ENCODE results near the gene DNAJC10.
"Not testable (repeated sequence)": the region's sequence is repeated elsewhere in the genome, so short reads cannot be mapped to it uniquely, and the experiment has no call there.

The DNAJC10 gene

DNA sequence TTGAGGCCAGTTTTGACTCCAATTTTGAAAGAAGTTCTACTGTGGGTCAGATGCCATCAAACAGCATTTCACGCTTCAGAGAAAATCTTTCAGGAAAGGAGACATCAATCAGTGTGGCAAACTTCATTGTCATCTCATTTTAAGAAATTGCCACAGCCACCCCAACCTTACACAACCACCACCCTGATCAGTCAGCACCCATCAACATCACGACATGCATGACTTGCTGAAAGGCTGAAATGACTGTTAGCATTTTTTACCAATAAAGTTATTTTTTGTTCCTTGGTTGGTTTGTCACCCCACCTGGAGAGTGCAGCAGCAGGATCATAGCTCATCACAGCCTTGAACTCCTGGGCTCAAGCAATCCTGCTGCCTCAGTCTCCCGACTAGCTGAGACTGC is 10.4 kb downstream of the DNAJC10 start:
- DNase-seq: no peak

DNA sequence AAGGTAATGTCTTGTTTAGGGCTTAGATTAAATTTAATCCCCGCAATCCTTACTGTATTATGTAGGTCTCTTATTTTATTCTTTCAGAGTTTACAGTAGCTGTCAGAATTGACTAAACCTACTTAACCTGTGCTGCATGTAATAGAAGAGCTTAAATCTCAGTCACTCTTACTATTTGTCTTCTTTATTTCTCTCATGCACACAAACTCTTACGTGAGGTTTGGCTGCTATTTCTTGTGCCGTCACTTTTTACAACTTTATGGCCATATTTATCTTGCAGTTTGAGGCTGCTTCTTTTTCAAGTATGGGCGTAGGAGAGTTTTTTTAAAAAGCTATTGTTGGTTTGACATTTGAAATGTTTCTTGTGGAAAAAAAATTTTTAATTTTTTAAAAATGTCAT is 12.0 kb downstream of the DNAJC10 start:
- no peak for DNase-seq

DNA sequence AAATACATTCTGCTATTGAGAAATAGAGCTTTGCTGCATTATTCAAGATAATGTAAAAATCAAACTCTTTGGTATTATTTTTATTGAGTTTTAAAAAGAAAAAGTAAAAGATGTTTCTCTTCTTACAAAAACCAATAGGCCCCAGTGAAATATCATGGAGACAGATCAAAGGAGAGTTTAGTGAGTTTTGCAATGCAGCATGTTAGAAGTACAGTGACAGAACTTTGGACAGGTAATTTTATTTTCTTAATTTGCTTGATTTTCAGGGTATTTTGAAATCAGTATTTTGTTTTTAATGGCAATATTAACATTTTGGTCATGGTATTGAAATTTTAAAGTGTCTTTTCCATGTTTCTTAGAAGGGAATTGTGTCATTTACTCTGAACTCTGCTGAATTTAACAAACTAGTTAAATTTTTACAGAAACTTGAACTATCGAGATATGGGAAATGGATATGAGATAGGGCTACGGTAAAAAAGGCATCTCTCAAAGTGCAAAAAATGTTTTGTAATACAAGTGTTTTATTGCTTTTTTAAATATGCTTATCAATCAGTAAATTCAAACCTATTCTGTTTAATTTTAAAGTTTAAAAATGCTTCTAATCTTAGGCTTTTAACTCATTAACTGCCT is 13.8 kb downstream of the DNAJC10 start:
- no peak for DNase-seq

DNA sequence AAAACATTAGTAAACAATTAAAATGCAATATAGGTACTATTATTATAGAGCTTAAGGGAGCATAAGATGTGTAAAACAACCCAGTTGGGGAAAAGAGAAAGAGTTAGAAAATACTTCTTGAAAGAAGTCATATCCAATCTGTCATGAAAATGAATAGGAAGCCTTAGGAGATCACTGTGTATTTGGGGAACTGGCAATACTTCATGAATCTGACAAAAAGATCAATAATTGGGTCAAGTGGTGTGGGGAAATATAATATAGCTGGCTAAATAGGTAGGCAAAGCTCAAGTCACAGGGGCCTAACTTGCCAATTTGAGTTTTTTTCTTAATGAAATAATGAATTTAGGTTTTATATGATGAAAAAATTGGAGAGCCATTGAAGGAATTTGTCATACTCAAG is 14.4 kb downstream of the DNAJC10 start:
- DNase-seq: no peak

DNA sequence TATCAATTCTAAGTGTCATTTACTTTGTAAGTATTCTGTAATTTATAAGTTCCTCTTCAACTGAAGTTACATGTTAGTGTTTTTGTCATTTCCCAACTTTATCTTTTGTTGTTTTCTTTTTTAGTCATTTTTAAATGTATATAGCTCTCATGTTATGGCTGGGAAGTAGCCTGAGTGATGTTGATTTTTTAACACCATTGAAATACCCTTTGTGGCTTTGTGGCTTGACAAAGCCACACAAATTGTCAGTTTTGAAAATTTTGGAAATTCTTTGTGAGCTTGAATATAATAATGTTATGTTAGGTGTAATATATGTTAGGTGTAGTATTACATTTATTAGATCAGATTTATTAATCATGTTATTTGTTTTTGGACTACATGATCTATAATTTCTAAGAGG is 16.7 kb downstream of the DNAJC10 start:
- no peak for DNase-seq

DNA sequence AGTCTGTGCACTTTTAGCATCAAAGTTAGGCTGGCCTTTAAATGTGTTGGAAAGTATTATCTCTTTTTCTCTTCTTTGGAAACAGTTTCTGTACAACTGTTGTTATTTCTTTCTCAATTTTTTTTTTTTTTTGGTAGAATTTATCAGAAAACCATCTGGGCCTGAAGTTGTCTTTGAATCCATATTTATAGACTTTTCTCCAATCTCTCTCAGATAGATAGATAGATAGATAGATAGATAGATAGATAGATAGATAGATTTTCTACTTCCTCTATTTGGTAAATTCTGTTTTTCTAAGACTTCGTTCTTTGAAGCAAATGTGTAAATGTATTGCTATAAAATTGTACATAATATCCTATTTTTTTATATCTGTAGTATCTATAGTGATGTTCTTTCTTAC is 17.5 kb downstream of the DNAJC10 start:
- DNase-seq: no peak

DNA sequence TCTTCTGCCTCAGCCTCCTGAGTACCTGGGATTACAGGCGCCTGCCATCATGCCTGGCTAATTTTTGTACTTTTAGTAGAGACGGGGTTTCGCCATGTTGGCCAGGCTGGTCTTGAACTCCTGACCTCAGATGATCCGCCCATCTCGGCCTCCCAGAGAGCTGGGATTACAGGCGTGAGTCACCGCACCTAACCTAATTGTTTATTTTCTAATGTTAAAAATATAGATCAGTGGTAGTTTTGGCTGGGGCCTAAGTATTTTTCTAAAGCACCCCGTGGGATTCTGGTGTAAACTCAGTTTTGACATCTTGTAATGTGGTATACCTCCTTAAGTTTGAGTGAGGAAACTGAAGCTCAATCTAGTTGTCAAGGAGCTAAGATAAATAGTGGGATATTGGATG is 20.8 kb downstream of the DNAJC10 start:
- DNase-seq: not testable (repeated sequence)

DNA sequence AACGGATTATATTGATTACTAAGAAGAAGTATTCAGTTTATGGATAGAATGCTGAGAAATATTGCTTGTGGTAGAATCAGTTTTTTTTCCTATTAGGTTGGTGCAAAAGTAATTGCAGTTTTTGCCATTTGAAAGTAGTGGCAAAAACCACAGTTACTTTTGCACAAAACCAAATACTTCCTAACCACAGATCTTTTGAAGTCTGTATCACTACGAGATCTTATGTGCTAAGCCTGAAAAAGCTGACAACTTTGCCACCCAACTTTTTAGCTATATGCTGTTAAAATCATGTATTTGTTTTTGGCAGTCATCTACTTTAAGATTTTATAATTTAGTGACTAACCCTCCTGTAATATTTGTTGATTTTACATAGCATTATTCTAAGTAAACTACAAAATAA is 24.6 kb downstream of the DNAJC10 start:
- DNase-seq: no peak

DNA sequence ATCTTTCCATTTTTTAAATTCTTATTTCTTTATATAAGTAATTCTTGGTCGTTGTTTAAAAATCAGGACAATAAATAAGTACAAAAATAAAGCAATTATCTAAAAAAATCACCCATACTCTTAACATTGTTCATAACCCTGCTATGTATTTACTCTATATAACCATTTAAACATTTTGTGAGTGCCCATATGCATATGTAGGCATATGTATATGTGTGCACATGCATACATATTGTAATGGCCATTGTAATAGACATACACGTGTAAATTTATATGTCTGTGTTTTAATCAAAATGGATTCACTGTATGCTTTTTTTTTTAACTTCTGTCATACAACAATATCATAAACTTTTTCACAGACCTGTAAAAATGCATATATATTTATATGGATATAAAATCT is 25.6 kb downstream of the DNAJC10 start:
- no peak for DNase-seq

DNA sequence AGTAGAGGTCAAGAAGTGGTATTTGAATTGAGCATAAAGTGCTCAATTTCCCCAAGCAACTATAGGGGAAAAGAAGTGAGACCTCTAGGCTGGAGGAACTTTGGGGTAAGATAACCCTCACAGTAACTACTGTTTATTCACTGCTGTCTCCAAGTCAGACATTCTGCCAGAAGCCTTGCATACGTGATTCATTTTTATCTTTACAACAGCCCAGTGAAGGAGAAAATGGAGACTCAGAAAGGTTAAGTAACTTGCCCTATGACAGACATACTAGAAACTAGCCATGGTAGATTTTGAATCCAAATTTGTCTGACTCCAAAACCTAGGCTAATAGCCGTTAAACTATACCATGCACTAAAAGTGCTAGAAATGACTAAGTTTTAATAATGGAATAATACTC is 28.4 kb downstream of the DNAJC10 start:
- DNase-seq: no peak

DNA sequence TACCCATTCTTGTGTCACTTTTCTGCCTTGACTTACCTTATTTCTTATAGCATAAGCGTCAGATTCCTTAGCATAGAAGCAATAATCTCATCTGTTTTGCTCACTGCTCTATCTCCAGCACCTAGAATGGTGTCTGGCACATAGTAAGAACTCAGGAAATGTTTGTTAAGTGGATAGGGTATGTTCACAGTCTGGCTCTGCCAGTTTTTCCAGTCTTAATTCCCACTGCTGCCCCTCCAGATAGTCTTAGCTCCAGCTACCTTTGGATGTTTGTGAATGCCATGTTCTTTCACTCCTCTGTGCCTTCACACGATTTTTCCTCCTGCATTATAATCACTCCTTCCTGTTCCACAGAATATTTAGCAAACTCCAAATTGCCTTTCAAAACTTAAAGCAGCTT is 29.0 kb downstream of the DNAJC10 start:
- DNase-seq: no peak

DNA sequence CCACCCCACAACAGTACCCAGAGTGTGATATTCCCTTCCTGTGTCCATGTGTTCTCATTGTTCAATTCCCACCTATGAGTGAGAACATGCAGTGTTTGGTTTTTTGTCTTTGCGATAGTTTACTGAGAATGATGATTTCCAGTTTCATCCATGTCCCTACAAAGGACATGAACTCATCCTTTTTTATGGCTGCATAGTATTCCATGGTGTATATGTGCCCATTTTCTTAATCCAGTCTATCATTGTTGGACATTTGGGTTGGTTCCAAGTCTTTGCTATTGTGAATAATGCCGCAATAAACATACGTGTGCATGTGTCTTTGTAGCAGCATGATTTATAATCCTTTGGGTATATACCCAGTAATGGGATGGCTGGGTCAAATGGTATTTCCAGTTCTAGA is 29.8 kb downstream of the DNAJC10 start:
- DNase-seq: not testable (repeated sequence)

DNA sequence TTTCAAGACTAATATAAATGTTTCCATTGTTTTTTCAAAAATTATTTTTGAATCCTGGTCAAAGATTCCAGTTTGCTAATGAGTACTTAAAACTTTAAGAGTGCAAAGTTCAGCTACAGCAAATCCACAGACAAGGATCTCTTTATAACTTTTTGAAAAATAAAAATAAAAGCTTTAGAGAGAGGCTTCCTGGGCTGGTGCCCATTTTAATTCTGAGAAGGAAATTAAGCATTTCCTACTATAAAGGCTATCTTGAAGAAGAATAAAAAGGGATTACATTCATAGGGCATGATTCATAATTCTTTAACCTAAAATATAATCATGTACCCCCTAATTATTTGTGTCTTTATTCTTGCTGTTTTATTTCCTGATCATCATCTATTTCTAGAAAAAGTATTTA is 38.2 kb downstream of the DNAJC10 start:
- no peak for DNase-seq

DNA sequence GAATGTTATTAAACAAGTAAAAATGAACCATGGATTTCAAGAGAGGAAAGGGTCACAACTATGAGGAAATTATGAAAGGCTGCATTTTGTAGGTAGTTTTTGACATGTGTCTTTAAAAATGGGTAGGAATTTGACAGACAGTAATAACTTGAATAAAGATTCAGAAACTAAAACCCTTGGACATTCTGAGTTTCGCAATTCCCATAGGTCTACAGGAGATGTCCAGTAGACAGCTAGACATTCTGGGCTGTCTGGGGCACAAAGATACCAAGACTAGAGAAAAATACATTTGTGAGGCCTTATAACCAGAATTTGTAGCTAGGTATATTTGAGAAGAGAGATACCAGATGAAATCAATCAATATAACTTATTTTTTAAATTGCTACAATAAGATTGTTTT is 42.3 kb downstream of the DNAJC10 start:
- no peak for DNase-seq

DNA sequence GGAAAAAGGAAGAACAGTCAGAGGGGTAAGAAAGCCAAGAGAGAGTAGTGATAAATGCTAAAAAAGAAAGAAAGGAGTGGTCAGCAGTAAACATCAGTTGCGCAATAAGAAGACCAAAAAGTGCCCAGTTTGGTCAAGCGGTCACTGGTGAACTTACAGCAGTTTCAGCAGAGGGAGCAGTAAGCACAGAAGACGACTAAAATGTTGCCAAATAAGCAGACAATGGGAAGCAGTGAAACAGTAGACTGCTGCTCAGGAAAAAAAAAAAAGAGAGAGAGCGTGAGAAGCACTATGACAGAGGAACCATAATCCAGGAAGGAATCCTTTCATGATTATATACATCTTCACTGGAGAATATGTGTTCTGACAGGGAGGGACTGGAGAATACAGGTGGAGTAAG is 45.8 kb downstream of the DNAJC10 start:
- DNase-seq: no peak

DNA sequence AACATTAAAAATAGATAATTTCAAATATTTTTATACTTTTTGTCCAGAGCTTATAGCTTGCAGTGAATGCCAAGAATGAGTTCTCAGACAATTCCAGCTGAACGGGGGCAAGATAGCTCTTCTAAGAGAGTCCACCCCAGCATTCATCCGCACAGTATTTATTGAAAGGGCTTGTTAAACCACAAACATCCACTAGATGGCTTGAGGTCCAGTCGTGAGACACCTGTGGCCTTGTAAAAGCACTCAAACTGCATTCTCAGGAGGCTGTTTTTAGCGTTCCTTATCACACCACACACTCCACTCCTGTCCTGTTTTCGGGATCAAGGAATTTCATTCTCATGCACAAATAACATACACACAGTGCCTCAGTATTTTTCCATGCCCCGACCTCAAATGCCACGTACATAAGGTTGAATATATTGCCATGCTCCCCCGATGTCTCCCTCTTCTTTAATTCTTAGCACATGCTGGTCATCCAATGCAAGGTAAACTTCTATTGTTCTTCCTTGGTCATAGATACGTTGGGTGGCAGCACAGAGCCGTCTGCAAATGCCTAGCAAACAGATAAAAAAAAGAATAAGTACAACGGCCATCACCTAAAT is 47.4 kb downstream of the DNAJC10 start:
- no peak for DNase-seq

DNA sequence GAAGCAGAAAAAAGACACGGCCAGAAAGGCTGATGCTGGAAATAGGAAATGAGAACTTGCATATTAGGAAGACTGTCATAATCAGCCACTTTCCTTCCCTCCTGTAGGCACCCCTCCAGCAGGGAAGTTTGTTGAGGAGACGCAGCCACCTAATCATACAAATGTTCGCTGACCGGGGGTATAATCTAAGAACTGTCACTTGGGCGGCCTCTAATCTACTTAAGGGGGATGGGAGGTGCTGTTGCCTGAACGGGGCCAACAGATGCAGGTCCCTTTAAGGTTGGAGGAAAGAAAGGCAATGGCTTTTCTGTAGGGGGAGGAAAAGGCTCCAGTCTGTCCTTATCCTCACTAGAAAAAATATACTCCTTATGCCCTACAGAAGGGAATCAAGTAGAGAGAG is 50.6 kb downstream of the DNAJC10 start:
- DNase-seq: no peak

DNA sequence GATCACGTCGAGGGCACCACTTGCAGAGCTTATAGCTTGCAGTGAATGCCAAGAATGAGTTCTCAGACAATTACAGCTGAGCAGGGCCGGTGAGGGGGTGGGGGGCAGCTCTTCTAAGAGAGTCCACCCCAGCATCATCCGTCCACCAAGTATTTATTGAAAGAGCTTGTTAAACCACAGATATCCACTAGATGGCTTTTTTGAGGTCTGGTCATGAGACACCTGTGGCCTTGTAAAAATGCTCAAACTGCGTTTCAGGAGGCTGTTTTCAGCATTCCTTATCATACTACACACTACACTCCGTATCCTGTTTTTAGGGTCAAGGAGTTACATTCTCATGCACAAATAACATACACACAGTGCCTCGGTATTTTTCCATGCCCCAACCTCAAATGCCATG is 51.5 kb downstream of the DNAJC10 start:
- no peak for DNase-seq

DNA sequence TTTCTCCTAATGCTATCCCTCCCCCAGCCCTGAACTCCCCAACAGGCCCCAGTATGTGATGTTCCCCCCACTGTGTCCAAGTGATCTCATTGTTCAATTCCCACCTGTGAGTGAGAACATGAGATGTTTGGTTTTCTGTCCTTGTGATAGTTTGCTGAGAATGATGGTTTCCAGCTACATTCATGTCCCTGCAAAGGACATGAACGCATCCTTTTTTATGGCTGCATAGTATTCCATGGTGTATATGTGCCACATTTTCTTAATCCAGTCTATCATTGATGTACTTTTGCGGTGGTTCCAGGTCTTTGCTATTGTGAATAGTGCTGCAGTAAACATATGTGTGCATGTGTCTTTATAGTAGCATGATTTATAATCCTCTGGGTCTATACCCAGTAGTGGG is 52.9 kb downstream of the DNAJC10 start:
- not testable (repeated sequence) for DNase-seq

DNA sequence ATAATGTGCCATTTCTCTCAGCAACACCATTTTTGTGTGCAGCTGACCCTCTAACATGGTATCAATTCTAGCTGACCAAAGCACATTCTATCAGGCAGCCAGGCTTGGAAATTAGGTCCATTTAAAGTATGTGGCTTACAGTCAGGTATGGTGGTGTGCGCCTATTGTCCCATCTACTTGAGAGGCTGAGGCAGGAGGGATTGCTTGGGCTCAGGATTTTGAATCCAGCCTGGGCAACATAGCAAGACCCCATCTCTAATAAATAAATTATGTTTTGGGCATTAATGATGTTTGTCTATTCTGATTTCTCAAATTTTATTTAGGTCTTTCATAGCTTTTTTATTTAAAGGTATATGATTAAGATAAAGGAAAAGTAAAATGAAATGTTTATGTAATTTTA is 63.3 kb downstream of the DNAJC10 start:
- no peak for DNase-seq

DNA sequence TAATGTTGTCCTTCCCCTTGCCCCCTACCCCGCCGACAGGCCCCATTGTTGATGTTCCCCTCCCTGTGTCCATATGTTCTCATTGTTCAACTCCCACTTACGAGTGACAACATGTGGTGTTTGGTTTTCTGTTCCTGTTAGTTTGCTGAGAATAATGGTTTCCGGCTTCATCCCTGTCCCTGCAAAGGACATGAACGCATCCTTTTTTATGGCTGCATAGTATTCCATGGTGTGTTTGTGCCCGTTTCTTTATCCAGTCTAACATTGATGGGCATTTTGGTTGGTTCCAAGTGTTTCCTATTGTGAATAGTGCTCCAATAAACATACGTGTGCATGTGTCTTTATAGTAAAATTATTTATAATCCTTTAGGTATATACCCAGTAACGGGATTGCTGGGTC is 65.0 kb downstream of the DNAJC10 start:
- DNase-seq: not testable (repeated sequence)

DNA sequence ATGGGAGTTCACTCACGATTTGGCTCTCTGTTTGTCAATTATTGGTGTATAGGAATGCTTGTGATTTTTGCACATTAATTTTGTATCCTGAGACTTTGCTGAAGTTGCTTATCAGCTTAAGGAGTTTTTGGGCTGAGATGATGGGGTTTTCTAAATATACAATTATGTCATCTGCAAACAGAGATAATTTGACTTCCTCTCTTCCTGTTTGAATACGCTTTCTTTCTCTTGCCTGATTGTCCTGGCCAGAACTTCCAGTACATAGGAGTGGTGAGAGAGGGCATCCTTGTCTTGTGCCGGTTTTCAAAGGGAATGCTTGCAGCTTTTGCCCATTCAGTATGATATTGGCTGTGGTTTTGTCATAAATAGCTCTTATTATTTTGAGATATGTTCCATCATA is 66.6 kb downstream of the DNAJC10 start:
- not testable (repeated sequence) for DNase-seq

DNA sequence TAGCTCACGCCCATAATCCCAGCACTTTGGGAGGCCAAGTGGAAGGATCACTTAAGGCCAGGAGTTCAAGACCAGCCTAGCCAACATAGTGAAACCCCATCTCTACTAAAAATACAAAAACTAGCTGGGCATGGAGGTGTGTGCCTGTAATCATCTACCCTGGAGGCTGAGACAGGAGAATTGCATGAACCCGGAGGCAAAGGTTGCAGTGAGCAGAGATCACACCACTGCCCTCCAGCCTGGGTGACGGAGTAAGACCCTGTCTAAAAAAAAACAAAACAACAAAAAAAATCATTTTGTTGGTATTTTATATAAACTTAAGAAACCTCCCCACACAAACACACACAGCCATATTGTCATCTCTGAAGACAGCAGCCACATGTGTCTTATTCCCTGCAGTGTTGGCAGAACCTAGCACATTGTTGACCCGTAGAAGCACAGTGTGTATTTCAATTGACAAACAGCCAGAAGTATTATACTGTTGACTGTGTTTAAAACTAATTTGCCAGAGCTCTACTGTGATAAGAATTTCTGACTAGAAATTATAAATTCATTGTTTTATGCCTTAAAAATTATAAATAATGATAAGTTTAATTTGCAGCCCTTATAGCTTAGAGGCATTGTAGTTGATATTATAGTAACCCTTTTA is 68.1 kb downstream of the DNAJC10 start:
- DNase-seq: no peak

DNA sequence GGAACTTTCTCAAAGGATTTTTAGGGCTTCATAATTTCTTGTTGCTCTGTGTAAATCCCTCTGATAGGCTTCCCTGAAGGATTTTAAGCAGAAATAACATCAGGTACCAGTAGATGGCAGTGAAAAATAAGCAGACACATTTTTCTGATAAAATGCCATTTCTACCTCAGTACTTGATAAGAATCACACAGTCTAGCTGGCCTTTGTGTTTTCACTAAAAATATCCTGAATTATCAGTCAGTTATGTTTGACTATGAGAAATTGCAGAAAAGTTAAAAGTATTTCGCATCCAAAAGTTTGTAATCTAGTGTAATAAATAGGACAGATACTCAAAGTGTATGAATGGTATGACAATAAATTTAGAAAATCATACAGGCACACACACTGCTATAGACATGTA is 68.7 kb downstream of the DNAJC10 start:
- no peak for DNase-seq

DNA sequence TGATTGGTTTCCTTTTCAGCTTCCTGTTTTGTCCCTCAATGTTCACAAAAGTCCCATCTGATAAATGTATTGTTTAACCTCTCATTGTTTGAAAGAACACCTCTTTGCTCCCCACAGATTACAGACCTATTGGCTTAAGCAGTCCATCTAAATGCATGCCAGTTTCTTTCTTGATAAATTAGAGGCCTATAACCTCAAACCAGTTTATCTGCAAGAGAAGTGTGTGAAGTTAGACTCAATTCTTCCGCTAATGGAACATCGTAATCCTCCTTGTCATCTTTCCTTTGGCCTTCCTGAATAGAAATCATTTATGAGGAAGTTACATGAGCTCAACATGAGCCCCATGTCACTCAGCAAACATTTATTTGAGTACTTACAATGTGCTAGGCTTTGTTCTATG is 76.4 kb downstream of the DNAJC10 start:
- DNase-seq: no peak

Data from T1000 (cell line).